B cell (primary cell): ENCODE results near the gene STXBP6. TPM values are rescaled to one million over a fixed set of nuclear protein-coding genes. Genes with fewer than 3 reads are reported as not detected.

Source experiments
- ATAC-seq: fragments of 200-7000 bp; cut with Tn5 transposase; one replicate; pipeline ENCODE4 v1.10.0; 2021; ENCODE audit warnings: low read depth, mild to moderate bottlenecking, moderate number of reproducible peaks, moderate library complexity
- CTCF ChIA-PET: fragments of 350-600 bp; sonication (Branson Sonifier 250); formaldehyde crosslinking; loops from one replicate; lab custom pipeline; 2021; ENCODE audit warnings: antibody characterized with exemption, inconsistent platforms; lab: Charles Lee
- POLR2A ChIA-PET: fragments of 350-600 bp; sonication (Branson Sonifier 250); formaldehyde crosslinking; loops from one replicate; lab custom pipeline; 2021; ENCODE audit warnings: antibody characterized with exemption; lab: Charles Lee
- DNase-seq: peaks from one replicate; pipeline ENCODE4 v3.0.0; 2013
- H2AFZ ChIP-seq: 2 replicates; pipeline ENCODE4 v1.6.1; 2012; ENCODE audit warnings: mild to moderate bottlenecking, low read depth, low read length; ENCODE audit not compliant: insufficient read depth, poor library complexity, severe bottlenecking
- H3K27ac ChIP-seq, 2 donors: 1 replicate in 1 of 2; 2 replicates in 1 of 2; pipeline ENCODE4 v1.5.1; 2012 to 2013; ENCODE audit warnings: low read length in 2 of 2, mild to moderate bottlenecking in 2 of 2, moderate library complexity in 1 of 2
- H3K27me3 ChIP-seq, 4 experiments: fragments of 200-600 bp in 1 of 4; sonication (generic) in 1 of 4; replicated peaks in 1 of 4; 1 replicate in 2 of 4; 2 replicates in 2 of 4; pipeline versions ENCODE4 v1.6.1 to v1.7.0; 2013 to 2016; ENCODE audit warnings: low read length in 3 of 4, mild to moderate bottlenecking in 2 of 4, mixed read lengths in 1 of 4, moderate library complexity in 1 of 4; ENCODE audit not compliant: insufficient read depth in 4 of 4, control insufficient read depth in 3 of 4; ENCODE audit errors: control extremely low read depth in 1 of 4
- H3K36me3 ChIP-seq, 2 experiments: replicated peaks in 1 of 2; 1 replicate in 1 of 2; 2 replicates in 1 of 2; pipeline versions ENCODE4 v1.6.1 to v1.7.1; 2013; ENCODE audit warnings: low read length in 1 of 2; ENCODE audit not compliant: insufficient read depth in 2 of 2, control insufficient read depth in 1 of 2; ENCODE audit errors: control extremely low read depth in 1 of 2, extremely low read depth in 1 of 2
- H3K4me1 ChIP-seq, 2 donors: fragments of 200-600 bp in 1 of 2; sonication (generic) in 1 of 2; 1 replicate in 1 of 2; 2 replicates in 1 of 2; pipeline versions ENCODE4 v1.5.1 to v1.6.1; 2013 to 2017; ENCODE audit warnings: low read length in 2 of 2; ENCODE audit not compliant: control insufficient read depth in 2 of 2, insufficient read depth in 2 of 2
- H3K4me2 ChIP-seq: replicated peaks from 2 replicates; pipeline ENCODE3; 2012; ENCODE audit warnings: mild to moderate bottlenecking, low read depth, low read length; ENCODE audit not compliant: poor library complexity, severe bottlenecking
- H3K4me3 ChIP-seq, 5 experiments: fragments of 200-600 bp in 1 of 5; sonication (generic) in 1 of 5; 1 replicate in 3 of 5; 2 replicates in 2 of 5; pipeline versions ENCODE4 v1.5.1 to v1.7.0; 2011 to 2016; ENCODE audit warnings: low read length in 4 of 5, mild to moderate bottlenecking in 4 of 5, low read depth in 2 of 5, control low read depth in 1 of 5, moderate library complexity in 1 of 5; ENCODE audit not compliant: insufficient read depth in 1 of 5; ENCODE audit errors: control extremely low read depth in 1 of 5, extremely low read depth in 1 of 5
- H3K79me2 ChIP-seq: fragments of 200-600 bp; sonication (generic); one replicate; pipeline ENCODE4 v1.6.0; 2016; ENCODE audit warnings: low read length; ENCODE audit not compliant: control insufficient read depth, insufficient read depth
- H3K9ac ChIP-seq: fragments of 200-600 bp; sonication (generic); 2 replicates; pipeline ENCODE4 v1.6.1; 2017; ENCODE audit warnings: mild to moderate bottlenecking, low read length, moderate library complexity
- H3K9me3 ChIP-seq, 3 donors: one replicate each; pipeline versions ENCODE4 v1.6.1 to v1.7.1; 2013; ENCODE audit warnings: low read length in 2 of 3; ENCODE audit not compliant: control insufficient read depth in 2 of 3, insufficient read depth in 1 of 3; ENCODE audit errors: control extremely low read depth in 1 of 3
- H4K20me1 ChIP-seq: 2 replicates; pipeline ENCODE4 v1.6.0; 2012; ENCODE audit warnings: mild to moderate bottlenecking, low read length; ENCODE audit not compliant: insufficient read depth, control insufficient read depth, poor library complexity, severe bottlenecking
- H3K27ac Mint-ChIP-seq: one replicate; pipeline ENCODE4 v1.8.0; 2021; ENCODE audit warnings: mixed read lengths
- H3K27me3 Mint-ChIP-seq: one replicate; pipeline ENCODE4 v1.8.0; 2021; ENCODE audit warnings: mixed read lengths
- H3K4me1 Mint-ChIP-seq: one replicate; pipeline ENCODE4 v1.8.0; 2021; ENCODE audit warnings: mixed read lengths
- H3K4me3 Mint-ChIP-seq: one replicate; pipeline ENCODE4 v1.8.0; 2021; ENCODE audit warnings: mixed read lengths
- H3K9me3 Mint-ChIP-seq: one replicate; pipeline ENCODE4 v1.8.0; 2022; ENCODE audit warnings: mixed read lengths; ENCODE audit not compliant: insufficient read depth
- EZH2 ChIP-seq: IDR thresholded peaks from 2 replicates; pipeline ENCODE4 v1.6.1; 2012; ENCODE audit warnings: borderline replicate concordance, low read depth, mild to moderate bottlenecking, moderate library complexity, low read length; ENCODE audit not compliant: insufficient read depth, poor library complexity, severe bottlenecking
- WGBS: methylation state at CpG from one replicate; pipeline ENCODE4 v1.1.5; 2013; ENCODE audit warnings: missing lambda C conversion rate; ENCODE audit not compliant: insufficient coverage; 5-methylcytosine and 5-hydroxymethylcytosine counted together
- intact Hi-C: fragments of 100-400 bp; cut with micrococcal nuclease; formaldehyde crosslinking; loops from one replicate; pipeline ENCODE4 v1.10.0; 2022
- polyA plus RNA-seq: library from polyadenylated mRNA; depleted of rRNA; stranded (reverse); fragments of >200 nt; gene quantifications from 2 replicates; pipeline ENCODE4 v1.2.3, GENCODE V29; 2012
- total RNA-seq, 2 donors: library from RNA; stranded (reverse); fragments of 120-200 nt in 1 of 2; gene quantifications; 1 replicate in 1 of 2; 2 replicates in 1 of 2; pipeline versions ENCODE4 v1.2.3 to v1.2.4, GENCODE V29; 2013 to 2022
- TF ChIP-seq, protein P1 (sequence below): fragments of 200-600 bp; IDR thresholded peaks from one replicate; pipeline ENCODE4 v1.8.0; 2022; ENCODE audit warnings: antibody characterized with exemption, mild to moderate bottlenecking

The STXBP6 gene
- total and polyA plus RNA-seq, 2 donors (not counting 1 experiment from before 2014, with no cell fraction given), result 0.01 TPM; not detected in 1

- DNase-seq, result no peak
- Histone ChIP-seq H3K27me3 (peaks cover 0 to 5% (median 2%) of the 10 kb centered on the region in 4 experiments), H3K27ac (no peak overlapping the region), H3K36me3 (no peaks in the 10 kb centered on the region), H3K9ac (no peak overlapping the region), H4K20me1 (no peaks in the 10 kb centered on the region), H3K4me3 (no peak overlapping the region), H3K4me2 (no peak overlapping the region), H3K79me2 (no peaks in the 10 kb centered on the region), H3K9me3 (no peaks in the 10 kb centered on the region), H3K4me1 (no peaks in the 10 kb centered on the region), H2AFZ (no peak overlapping the region)
- H3K4me1 Mint-ChIP-seq, result no peaks in the 10 kb centered on the region
- H3K4me3 Mint-ChIP-seq, result no peak overlapping the region
- peaks cover 36% of the 10 kb centered on the region for H3K27me3 Mint-ChIP-seq
- POLR2A ChIA-PET, result no interaction called here
- no peak for TF ChIP-seq EZH2
- TF ChIP-seq, protein P1, sequence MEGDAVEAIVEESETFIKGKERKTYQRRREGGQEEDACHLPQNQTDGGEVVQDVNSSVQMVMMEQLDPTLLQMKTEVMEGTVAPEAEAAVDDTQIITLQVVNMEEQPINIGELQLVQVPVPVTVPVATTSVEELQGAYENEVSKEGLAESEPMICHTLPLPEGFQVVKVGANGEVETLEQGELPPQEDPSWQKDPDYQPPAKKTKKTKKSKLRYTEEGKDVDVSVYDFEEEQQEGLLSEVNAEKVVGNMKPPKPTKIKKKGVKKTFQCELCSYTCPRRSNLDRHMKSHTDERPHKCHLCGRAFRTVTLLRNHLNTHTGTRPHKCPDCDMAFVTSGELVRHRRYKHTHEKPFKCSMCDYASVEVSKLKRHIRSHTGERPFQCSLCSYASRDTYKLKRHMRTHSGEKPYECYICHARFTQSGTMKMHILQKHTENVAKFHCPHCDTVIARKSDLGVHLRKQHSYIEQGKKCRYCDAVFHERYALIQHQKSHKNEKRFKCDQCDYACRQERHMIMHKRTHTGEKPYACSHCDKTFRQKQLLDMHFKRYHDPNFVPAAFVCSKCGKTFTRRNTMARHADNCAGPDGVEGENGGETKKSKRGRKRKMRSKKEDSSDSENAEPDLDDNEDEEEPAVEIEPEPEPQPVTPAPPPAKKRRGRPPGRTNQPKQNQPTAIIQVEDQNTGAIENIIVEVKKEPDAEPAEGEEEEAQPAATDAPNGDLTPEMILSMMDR, result no peak
- no peak overlapping the region for H3K27ac Mint-ChIP-seq
- intact Hi-C loops, result no loop called here
- no peak for ATAC-seq
- peaks cover 3% of the 10 kb centered on the region for H3K9me3 Mint-ChIP-seq
- WGBS, result 94% methylated on average over 9 of the region's 14 CpGs
- CTCF ChIA-PET, result no interaction called here
Observed at GRCh38 chr14:25042362-25043299, 7.3 kb downstream of the STXBP6 start.

DNA sequence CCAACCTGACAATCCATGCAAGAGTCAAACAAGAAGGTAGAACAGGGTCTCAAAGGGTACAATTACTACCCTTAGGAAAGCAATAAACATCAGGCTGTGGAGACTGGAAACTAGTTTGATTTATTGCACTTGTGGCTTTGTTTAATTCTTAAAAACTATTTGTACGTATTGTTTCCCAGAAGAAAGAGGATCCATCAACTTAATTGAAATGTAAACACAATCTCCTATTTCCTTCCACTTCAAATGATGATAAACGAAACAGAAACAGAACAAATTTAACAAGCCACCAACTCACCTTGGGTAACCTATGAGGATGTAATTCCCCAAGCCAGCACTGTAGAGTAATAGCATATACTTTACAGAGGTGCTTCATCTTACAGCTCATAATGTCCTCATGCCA lies 8.0 kb downstream of the STXBP6 start:
- no peak for ATAC-seq
- intact Hi-C loops, result no loop called here
- Histone ChIP-seq H3K4me2 (no peak overlapping the region), H2AFZ (no peak overlapping the region), H3K27me3 (peaks cover 0 to 3% (median 0%) of the 10 kb centered on the region in 4 experiments), H3K9me3 (no peaks in the 10 kb centered on the region), H3K36me3 (no peaks in the 10 kb centered on the region), H3K27ac (no peak overlapping the region), H3K4me1 (no peaks in the 10 kb centered on the region), H3K9ac (no peak overlapping the region), H3K79me2 (no peaks in the 10 kb centered on the region), H3K4me3 (no peak overlapping the region), H4K20me1 (no peaks in the 10 kb centered on the region)
- H3K9me3 Mint-ChIP-seq, result peaks cover 3% of the 10 kb centered on the region
- H3K4me1 Mint-ChIP-seq, result no peaks in the 10 kb centered on the region
- no peak for DNase-seq
- no peak overlapping the region for H3K27ac Mint-ChIP-seq
- WGBS, result no CpG with 5 or more reads among the region's 2 CpGs
- TF ChIP-seq, protein P1, result no peak
- no peak for TF ChIP-seq EZH2
- ChIA-PET CTCF (no interaction called here), POLR2A (no interaction called here)
- H3K27me3 Mint-ChIP-seq, result peaks cover 32% of the 10 kb centered on the region
- H3K4me3 Mint-ChIP-seq, result no peak overlapping the region
